NT2/D1 (cell line): ENCODE measurements around the gene CCDC117.

Experiments used
- DNase-seq: peaks from one replicate; pipeline ENCODE4 v3.0.0-alpha.2; 2011; ENCODE audit warnings: low read depth, low spot score
- H3K27me3 ChIP-seq: 2 replicates; pipeline ENCODE4 v1.6.0; 2011; ENCODE audit warnings: mild to moderate bottlenecking; ENCODE audit not compliant: insufficient read length, insufficient read depth
- H3K36me3 ChIP-seq: 2 replicates; pipeline ENCODE4 v1.6.1; 2011; ENCODE audit warnings: mild to moderate bottlenecking, low read length, mixed read lengths; ENCODE audit not compliant: insufficient read depth, insufficient read length
- H3K4me1 ChIP-seq: 2 replicates; pipeline ENCODE4 v1.5.1; 2011; ENCODE audit not compliant: insufficient read depth, insufficient read length
- H3K4me3 ChIP-seq: 2 replicates; pipeline ENCODE4 v1.5.1; 2011; ENCODE audit warnings: low read depth; ENCODE audit not compliant: insufficient read length
- H3K9ac ChIP-seq: 2 replicates; pipeline ENCODE4 v1.6.0; 2011; ENCODE audit warnings: low read depth; ENCODE audit not compliant: insufficient read length
- H3K9me3 ChIP-seq: 2 replicates; pipeline ENCODE4 v1.5.1; 2011; ENCODE audit warnings: mild to moderate bottlenecking, low read length; ENCODE audit not compliant: insufficient read depth
- SUZ12 ChIP-seq: IDR thresholded peaks from 2 replicates; pipeline ENCODE4 v1.6.1; 2011; ENCODE audit not compliant: insufficient read length, insufficient read depth; ENCODE audit errors: extremely low read depth
- YY1 ChIP-seq: IDR thresholded peaks from 2 replicates; pipeline ENCODE4 v1.6.1; 2011; ENCODE audit not compliant: insufficient read length, insufficient read depth
- ZNF274 ChIP-seq: IDR thresholded peaks from 2 replicates; pipeline ENCODE4 v1.6.1; 2011; ENCODE audit warnings: mild to moderate bottlenecking, low read depth, low read length

Gene CCDC117

DNA sequence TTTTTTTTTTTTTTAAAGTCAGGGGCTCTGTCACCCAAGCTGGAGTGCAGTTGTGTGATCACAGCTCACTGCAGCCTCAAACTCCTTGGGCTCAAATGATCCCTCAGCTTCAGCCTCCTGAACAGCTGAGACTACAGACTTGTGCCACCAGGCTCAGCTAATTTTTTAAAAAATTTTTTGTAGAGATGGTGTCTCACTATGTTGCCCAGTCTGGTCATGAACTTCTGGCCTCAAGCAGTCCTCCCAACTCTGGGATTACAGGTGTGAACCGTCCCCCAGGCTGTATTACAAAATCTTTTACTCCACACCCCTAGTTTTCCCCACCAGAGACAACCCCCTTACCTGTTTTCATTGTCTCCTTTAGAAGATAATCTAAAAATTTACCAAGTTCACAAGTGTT lies 1.9 kb downstream of the CCDC117 start:
- TF ChIP-seq YY1, result no peak
- no peak for TF ChIP-seq SUZ12
- TF ChIP-seq ZNF274, result no peak
- Histone ChIP-seq H3K4me3 (no peak overlapping the region), H3K9me3 (no peaks in the 10 kb centered on the region), H3K27me3 (no peaks in the 10 kb centered on the region), H3K36me3 (peaks cover 43% of the 10 kb centered on the region), H3K4me1 (no peaks in the 10 kb centered on the region), H3K9ac (no peak overlapping the region)
- DNase-seq, result no peak

DNA sequence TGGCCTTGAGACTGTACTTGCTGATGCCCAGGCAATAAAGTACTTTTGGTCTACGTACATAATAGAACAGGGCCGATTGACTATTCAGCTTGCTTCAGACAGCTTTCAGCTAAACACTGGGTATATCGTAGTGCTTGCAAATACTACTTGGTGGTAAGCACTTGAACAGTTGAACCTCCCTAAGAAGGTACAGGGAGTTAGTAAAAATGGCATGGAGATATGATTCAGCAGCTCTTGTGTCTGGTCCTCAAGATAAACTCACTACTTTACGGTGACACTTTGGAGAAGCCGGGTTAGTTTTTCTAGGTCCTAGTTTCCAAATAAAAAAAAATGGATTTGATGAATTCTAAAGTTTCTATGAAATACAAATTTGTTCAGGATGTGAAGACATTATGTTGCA lies 7.3 kb downstream of the CCDC117 start:
- TF ChIP-seq SUZ12 (no peak), YY1 (no peak), ZNF274 (no peak)
- Histone ChIP-seq H3K36me3 (peaks cover 80% of the 10 kb centered on the region), H3K27me3 (no peaks in the 10 kb centered on the region), H3K9me3 (no peaks in the 10 kb centered on the region), H3K4me1 (no peaks in the 10 kb centered on the region), H3K9ac (no peak overlapping the region), H3K4me3 (no peak overlapping the region)
- no peak for DNase-seq

GRCh38 chr22:28780296-28780695 lies 7.8 kb downstream of the CCDC117 start:
- H3K27me3 ChIP-seq, result no peaks in the 10 kb centered on the region
- no peaks in the 10 kb centered on the region for H3K9me3 ChIP-seq
- H3K4me3 ChIP-seq, result no peak overlapping the region
- peaks cover 80% of the 10 kb centered on the region for H3K36me3 ChIP-seq
- H3K9ac ChIP-seq, result no peak overlapping the region
- DNase-seq, result no peak
- TF ChIP-seq YY1, result no peak
- no peak for TF ChIP-seq ZNF274
- TF ChIP-seq SUZ12, result no peak
- H3K4me1 ChIP-seq, result no peaks in the 10 kb centered on the region

DNA sequence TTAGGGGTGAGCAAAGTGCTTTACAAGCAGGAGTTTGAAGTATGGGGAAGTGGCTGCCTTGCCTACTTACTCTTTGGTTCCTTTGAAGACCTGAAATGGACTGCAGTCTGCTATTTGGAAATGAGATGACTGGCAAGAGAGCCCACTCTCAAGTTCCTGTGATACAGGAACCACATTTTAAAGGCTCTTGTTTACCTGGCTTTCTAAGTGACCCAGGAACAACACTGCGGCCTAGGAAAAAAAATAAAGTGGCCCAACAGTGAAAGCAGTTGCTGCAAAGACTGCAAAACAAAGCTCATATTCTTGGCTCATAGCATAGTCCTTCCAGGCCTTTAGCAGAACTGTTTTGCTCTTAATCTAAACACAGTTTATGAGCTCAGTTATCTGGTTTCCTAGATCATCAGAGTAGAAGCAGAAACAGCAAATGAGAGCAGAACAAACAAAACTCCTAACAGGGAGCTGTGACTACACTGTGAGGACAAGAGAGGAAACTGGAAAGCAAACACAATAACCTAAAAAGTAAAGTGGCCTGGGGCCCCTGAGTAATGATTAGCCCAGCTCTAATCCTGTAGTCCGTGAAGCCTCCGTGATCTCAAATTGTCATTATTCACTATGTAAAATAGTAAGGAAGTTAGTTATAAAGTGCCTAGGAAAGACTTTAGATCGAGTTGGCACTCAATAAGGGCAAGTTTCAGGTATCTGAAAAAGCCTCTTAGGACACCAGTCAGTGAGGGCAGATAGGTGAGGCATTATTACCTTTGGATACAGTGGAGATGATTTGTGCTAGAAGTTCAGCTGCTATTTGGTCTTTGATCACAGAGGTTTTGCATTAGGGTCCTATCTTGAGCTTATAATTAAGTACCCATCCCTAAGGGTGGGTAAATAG lies 11.5 kb downstream of the CCDC117 start:
- no peak for DNase-seq
- Histone ChIP-seq H3K4me3 (no peak overlapping the region), H3K9ac (no peak overlapping the region), H3K9me3 (no peaks in the 10 kb centered on the region), H3K27me3 (no peaks in the 10 kb centered on the region), H3K36me3 (peaks cover 82% of the 10 kb centered on the region), H3K4me1 (no peaks in the 10 kb centered on the region)
- no peak for TF ChIP-seq ZNF274
- no peak for TF ChIP-seq YY1
- TF ChIP-seq SUZ12, result no peak

DNA sequence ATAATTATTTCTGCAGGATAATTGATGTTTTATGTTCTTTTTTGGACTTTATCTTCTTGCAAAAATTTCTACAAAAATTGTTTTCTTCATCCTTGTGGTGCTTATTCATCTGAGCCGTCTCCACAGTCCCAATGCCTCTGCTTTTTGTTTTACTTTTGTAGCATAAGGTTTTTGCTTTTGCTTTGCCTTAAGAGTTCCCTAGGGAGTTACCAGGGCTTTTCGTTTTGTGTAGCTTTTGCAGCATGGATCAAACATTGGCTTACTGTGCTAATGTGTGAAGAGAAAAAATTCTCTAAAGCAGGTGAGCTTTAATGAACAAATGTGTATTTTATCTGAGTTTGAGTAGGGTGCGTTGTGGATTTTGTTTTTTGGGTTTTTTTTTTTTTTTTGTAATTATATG lies 16.1 kb downstream of the CCDC117 start:
- H3K9me3 ChIP-seq, result no peaks in the 10 kb centered on the region
- DNase-seq, result no peak
- TF ChIP-seq SUZ12 (no peak), ZNF274 (no peak), YY1 (no peak)
- H3K4me1 ChIP-seq, result no peaks in the 10 kb centered on the region
- no peaks in the 10 kb centered on the region for H3K27me3 ChIP-seq
- no peak overlapping the region for H3K4me3 ChIP-seq
- H3K9ac ChIP-seq, result no peak overlapping the region
- H3K36me3 ChIP-seq, result peaks cover 52% of the 10 kb centered on the region

GRCh38 chr22:28791124-28791523 lies 18.6 kb downstream of the CCDC117 start:
- TF ChIP-seq SUZ12, result no peak
- TF ChIP-seq YY1, result no peak
- no peak for TF ChIP-seq ZNF274
- Histone ChIP-seq H3K27me3 (no peaks in the 10 kb centered on the region), H3K9me3 (no peaks in the 10 kb centered on the region), H3K4me1 (no peaks in the 10 kb centered on the region), H3K9ac (no peak overlapping the region), H3K36me3 (peaks cover 50% of the 10 kb centered on the region), H3K4me3 (no peak overlapping the region)
- DNase-seq, result no peak

GRCh38 chr22:28791841-28792490 lies 19.5 kb downstream of the CCDC117 start:
- Histone ChIP-seq H3K4me1 (no peaks in the 10 kb centered on the region), H3K36me3 (peaks cover 51% of the 10 kb centered on the region), H3K9ac (no peak overlapping the region), H3K27me3 (no peaks in the 10 kb centered on the region), H3K9me3 (no peaks in the 10 kb centered on the region), H3K4me3 (no peak overlapping the region)
- no peak for DNase-seq
- no peak for TF ChIP-seq ZNF274
- TF ChIP-seq YY1, result no peak
- TF ChIP-seq SUZ12, result no peak
